ENCODE measurements around the gene LYSMD1.

Gene LYSMD1

DNA sequence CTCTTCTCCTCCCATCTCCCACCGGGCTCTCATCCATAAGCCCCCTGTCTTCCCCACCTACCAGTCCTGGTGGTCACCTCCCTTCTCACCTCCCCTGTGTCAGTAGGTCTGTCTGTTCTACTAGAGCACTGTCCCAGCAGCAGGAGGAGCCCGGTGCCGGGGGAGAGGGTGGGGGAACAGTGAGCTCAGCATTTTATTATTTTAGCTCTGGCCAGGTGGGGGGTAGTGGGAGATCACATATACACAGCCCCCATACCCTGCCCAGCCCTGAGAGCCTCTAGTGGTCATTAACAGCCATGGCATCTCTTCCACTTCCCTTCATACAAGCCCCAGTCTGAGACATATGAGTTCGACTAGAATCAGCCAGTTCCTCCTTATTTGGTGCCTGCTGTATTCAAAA is 10.2 kb upstream of the LYSMD1 start, which contains the start of gene TMOD4:
TSS of gene TMOD4 (minus strand) at position 119 of the 400 bp plus-strand sequence. CDS start 1,106 bp downstream, outside the sequence.
- FAIRE-seq: no peak

DNA sequence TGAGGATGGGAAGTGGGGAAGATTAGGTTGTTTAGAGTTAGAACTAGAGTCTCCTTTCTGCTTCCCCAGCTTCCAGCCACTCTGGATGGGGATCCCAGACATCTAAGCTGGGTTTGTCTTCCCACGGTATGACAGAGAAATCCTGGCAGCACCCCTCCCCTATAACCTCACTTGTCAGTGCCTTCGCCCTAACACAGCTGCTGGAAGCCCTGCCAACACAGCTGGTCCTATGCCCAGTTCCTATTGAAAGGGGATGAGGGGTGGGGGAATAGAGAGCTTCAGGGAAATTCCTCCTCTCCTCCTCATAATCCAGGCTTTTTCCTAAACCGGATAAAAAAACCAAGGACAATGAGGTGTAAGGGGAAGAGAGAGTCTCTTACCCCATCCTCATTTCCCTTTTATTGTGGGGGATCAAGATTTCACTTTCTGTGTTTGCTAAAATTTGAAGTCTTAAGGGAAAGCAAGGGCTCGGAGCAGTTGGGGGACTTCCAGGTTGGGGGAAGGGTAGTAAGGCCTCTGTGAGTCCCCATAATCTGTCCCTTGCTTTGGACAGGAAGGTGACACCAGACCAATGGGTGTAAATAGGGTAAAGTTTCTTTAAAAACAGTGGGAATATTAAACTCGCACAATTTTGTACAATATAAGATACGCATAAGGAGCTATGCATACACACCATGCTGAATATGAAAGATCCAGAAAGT is 9.5 kb upstream of the LYSMD1 start:
- no peak for DNase-seq (ENCODE audit: low spot score)
- no peak for FAIRE-seq

More for the DNA sequence above, 10.2 kb upstream of the LYSMD1 start, which contains the start of gene TMOD4:
- no peak for DNase-seq (ENCODE audit: low spot score)

DNA sequence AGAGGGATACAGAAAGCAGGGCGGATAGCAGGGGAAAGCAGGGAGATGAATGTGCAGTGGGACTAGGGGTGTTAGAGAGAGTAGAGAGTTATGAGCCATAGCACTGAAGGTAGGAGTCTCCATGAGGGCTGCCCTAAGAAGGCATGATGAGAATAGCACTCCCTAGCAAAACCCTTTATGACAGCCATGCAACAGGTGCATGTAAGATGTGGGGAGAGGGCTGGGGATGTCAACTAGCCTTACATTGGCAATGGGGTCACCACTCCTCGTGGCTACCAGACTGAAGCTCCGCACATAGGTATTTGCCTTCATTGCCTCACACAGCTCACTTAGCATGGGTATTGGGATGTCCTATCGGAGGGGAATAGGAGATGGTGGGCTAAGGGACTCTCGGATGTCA is 5.5 kb upstream of the LYSMD1 start:
- FAIRE-seq: no peak
- DNase-seq (ENCODE audit: low spot score): no peak

DNA sequence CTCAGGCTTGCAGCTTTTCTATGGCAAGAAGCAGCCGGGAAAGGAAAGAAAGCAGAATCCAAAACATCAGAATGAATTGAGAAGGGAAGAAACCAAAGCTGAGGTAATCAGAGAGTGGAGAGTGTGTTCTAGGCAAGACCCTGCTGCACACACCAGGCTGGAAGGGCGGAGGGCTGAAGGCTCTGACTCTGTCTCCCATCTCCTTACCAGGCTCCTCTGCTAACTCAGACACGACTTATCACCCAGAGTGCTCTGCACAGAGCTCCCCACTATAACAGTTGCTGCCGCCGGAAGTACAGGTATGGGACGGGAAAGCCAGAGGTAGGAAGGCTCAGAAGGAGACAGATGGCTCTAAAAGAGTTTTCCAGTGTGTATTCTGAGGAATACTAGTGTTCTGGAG is 1.4 kb upstream of the LYSMD1 start:
- no peak for DNase-seq (ENCODE audit: low spot score)
- FAIRE-seq: no peak

- no peak for FAIRE-seq
These were observed 829 bp upstream of the LYSMD1 start for GRCh38 chr1:151166505-151166956.

DNA sequence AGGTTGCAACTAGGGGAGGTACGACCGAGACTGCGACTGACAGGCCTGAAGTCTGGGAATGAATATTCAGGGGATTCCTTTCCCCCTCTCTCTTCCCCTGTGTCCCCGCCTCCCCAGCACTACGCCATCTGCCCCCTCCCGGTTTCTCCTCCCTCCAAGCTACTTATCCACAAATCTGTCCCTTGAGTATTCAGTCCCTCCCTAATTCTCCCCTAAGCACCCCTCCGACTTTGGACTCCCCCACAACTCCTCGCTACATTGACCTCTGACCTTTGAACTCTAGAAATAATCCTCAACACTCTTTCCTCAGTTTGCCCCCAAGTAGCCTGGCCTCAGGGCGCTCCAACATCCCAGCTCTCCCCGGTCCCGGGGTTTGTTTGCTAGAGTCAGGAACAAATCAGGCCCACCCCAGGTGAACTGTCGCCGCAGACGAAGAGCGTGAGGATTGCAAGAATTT is 393 bp downstream of the LYSMD1 start:
- FAIRE-seq: no peak
- no peak for DNase-seq (ENCODE audit: low spot score)

More at GRCh38 chr1:151166505-151166956, 829 bp upstream of the LYSMD1 start:
- peak; percentile 55 for DNase-seq (ENCODE audit: low spot score)

DNA sequence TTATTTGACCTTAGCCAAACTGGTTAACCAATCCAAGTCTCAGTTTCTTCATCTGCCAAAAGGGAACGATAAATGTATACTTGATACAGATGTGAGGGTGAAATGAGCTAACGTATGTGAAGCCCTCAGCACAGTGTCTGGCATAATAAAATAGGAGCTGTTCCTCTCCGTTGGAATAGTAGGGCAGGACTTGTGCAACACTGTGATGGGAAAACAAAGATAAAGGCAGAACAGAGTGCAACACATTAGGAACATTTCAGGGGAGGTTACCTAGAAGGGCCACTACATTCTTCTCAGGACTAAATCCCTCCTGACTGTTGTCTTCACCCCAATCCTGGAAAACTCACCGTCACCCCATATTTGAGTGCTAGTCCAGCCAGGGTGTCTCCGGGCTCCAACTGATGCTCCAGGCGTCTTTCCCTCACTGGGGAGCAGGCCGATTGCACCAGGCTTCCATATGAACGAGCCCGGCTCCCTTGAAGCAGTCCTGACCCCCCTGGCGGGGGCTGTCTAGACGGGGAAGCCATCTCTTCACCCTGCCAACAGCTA is 896 bp downstream of the LYSMD1 start:
- no peak for FAIRE-seq
- no peak for DNase-seq (ENCODE audit: low spot score)

DNA sequence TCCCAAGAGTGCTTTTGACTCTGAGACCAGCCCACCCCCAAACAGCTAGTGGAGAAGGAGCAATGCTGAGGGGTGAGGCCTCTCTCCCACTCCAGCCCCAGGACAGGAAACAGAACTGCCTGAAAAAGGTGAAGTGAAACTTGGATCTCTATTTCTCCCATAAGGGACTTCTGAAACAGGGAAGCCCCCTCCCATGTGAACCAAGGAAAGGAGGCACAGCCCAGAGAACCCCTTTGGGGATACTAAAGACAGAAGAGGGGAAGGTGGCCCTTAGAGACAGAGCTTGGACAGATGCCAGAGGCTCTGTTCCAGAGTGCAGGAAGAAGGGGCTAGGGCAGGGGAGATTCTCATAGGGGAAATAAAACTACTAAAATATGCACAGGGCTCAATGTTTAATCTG is 6.3 kb downstream of the LYSMD1 start:
- FAIRE-seq: no peak
- no peak for DNase-seq (ENCODE audit: low spot score)

- DNase-seq (ENCODE audit: low spot score) (no peak), FAIRE-seq (no peak)
These were observed 6.9 kb downstream of the LYSMD1 start for GRCh38 chr1:151158751-151159251.

GRCh38 chr1:151158326-151158725 is 7.4 kb downstream of the LYSMD1 start:
- FAIRE-seq (no peak), DNase-seq (ENCODE audit: low spot score) (no peak)

GRCh38 chr1:151157067-151157531 is 8.6 kb downstream of the LYSMD1 start:
- DNase-seq (ENCODE audit: low spot score) (no peak), FAIRE-seq (no peak)

- no peak for DNase-seq (ENCODE audit: low spot score)
- no peak for FAIRE-seq
These were observed 9.2 kb downstream of the LYSMD1 start, which contains the start of gene TNFAIP8L2 for GRCh38 chr1:151156515-151156819. Gene TNFAIP8L2 (plus strand): TSS chr1:151156649. CDS start chr1:151158698, 2,049 bp downstream.

DNA sequence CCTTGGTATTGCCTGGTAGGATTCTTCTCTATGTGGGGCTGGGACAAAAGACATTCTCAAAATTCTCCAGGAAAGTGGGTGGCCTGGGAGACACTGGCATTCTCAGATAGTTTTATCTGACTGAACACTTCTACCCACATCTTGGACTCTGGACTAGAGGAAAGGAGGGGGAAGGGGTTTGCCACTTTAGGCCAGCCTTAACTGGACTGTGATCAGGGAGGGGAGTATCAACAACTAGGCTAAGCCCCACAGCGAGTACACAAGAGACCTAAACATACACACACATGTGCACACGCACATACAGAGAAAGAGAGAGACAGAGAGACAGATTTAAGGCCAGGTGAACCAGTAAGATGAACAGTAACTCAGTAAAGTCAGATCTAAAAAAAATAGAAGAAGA is 18.0 kb downstream of the LYSMD1 start:
- DNase-seq (ENCODE audit: low spot score) (no peak), FAIRE-seq (no peak)

DNA sequence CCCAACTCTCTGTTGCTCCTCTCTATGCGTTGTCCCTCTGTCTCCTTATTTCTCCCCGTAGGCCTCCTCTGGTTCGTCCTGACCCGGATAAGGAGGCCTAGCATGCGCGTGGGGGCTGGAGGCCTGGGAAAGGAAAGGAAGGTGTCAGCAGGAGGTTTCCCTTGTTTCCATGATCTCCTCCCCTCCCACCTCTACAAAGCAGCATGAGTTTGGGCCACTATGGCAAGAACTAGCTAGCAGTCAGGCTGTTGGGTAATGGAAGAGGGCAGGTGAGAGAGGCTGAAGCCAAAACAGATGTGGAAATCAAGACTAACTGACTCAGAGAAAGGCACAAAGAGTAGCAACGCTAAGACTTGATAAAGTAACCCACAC is 18.6 kb downstream of the LYSMD1 start:
- FAIRE-seq: no peak

GRCh38 chr1:151146412-151147131 is 19.1 kb downstream of the LYSMD1 start, which contains the start of gene SEMA6C:
Gene SEMA6C (minus strand): TSS chr1:151146631. CDS start chr1:151142621, 4,010 bp downstream.
- FAIRE-seq (peak; percentile 14), DNase-seq (ENCODE audit: low spot score) (peak; percentile 77)

More for the DNA sequence above, 18.6 kb downstream of the LYSMD1 start:
- DNase-seq (ENCODE audit: low spot score): no peak

DNA sequence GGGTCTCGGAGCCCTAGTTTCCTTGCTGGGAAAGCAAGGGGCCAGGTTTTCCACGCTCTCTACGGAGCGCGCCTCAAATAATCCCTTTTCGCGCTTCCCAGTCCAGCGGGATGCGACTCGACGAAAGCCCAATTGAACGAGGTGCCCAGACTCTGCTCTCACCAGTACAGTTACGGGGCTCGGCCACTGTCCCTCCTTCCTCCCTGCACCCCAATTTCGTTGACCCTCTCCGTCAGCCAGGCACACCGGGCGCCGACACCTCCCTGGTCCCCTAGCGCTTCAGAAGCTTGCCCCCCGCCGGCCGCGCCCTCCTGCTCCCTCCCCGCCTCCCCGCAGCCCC is 19.7 kb downstream of the LYSMD1 start:
- no peak for FAIRE-seq
- DNase-seq (ENCODE audit: low spot score): no peak

- FAIRE-seq (no peak), DNase-seq (ENCODE audit: low spot score) (no peak)
These were observed 20.2 kb downstream of the LYSMD1 start for GRCh38 chr1:151145304-151146071.

- FAIRE-seq (no peak), DNase-seq (ENCODE audit: low spot score) (no peak)
These were observed 21.0 kb downstream of the LYSMD1 start for GRCh38 chr1:151144474-151145303.

DNA sequence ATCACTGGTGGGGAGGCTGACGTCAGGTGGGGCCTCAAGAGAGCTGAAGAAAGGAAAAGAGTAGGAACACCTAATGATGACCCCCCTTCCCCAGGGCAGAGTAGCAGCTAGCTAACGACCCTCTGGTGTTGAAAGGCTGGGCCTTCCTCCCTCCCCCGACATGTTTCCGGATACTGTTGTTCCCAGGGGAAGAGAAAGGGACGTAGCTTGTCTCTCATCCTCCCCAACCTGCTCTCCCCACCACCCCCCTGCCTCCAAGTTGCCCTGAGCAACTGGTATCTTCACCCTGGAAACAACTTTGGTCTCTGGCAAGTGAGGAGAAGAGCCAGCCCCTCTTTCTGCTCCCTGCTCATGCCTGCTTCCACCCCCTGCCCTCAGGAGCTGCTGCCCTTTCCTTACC is 21.7 kb downstream of the LYSMD1 start:
- FAIRE-seq: no peak
- no peak for DNase-seq (ENCODE audit: low spot score)

- no peak for FAIRE-seq
- no peak for DNase-seq (ENCODE audit: low spot score)
These were observed 22.7 kb downstream of the LYSMD1 start for GRCh38 chr1:151143057-151143435.

Data from RCC 7860 (cell line).